Retinal pigment epithelial cell (primary cell): Measurements from ENCODE around the gene HOXA5.

Source experiments
- DNase-seq: peaks from one replicate; pipeline ENCODE4 v3.0.0-alpha.2; 2010; ENCODE audit warnings: low read depth
- H3K4me3 ChIP-seq: 2 replicates; pipeline ENCODE4 v1.5.1; 2011; ENCODE audit warnings: mild to moderate bottlenecking, low read length, control low read depth, moderate library complexity
- CTCF ChIP-seq: conservative IDR thresholded peaks from 2 replicates; pipeline ENCODE4 v1.5.1; 2011; ENCODE audit warnings: low read depth, low read length, control low read depth, inconsistent platforms

HOXA5 gene

GRCh38 chr7:27137640-27138315 is 5.7 kb downstream of the HOXA5 start:
- no peak for DNase-seq
- no peak for TF ChIP-seq CTCF
- H3K4me3 ChIP-seq: no peak overlapping the region

GRCh38 chr7:27134392-27134791 is 9.1 kb downstream of the HOXA5 start:
- no peak for TF ChIP-seq CTCF
- H3K4me3 ChIP-seq: no peak overlapping the region
- DNase-seq: no peak

GRCh38 chr7:27133409-27134231 is 9.9 kb downstream of the HOXA5 start:
- no peak for DNase-seq
- TF ChIP-seq CTCF: no peak
- H3K4me3 ChIP-seq: no peak overlapping the region

- no peak for TF ChIP-seq CTCF
- H3K4me3 ChIP-seq: no peak overlapping the region
- no peak for DNase-seq
Observed at GRCh38 chr7:27132978-27133377, 10.5 kb downstream of the HOXA5 start.

GRCh38 chr7:27132214-27132613 is 11.3 kb downstream of the HOXA5 start:
- TF ChIP-seq CTCF: no peak

GRCh38 chr7:27131390-27131819 is 12.1 kb downstream of the HOXA5 start:
- no peak for DNase-seq
- no peak overlapping the region for H3K4me3 ChIP-seq
- no peak for TF ChIP-seq CTCF

More at GRCh38 chr7:27132214-27132613, 11.3 kb downstream of the HOXA5 start:
- no peak for DNase-seq
- H3K4me3 ChIP-seq: no peak overlapping the region
